GM12872 (cell line): ENCODE data around the gene KRT13.

ENCODE experiments used
- CTCF ChIP-seq: IDR thresholded peaks from 3 replicates; pipeline ENCODE4 v1.5.1; 2011; ENCODE audit warnings: low read depth, mild to moderate bottlenecking, low read length, moderate library complexity; ENCODE audit not compliant: insufficient read depth

The KRT13 gene

GRCh38 chr17:41492771-41493170 lies 12.6 kb downstream of the KRT13 start:
- no peak for TF ChIP-seq CTCF

GRCh38 chr17:41492351-41492750 lies 13.1 kb downstream of the KRT13 start:
- TF ChIP-seq CTCF = no peak

GRCh38 chr17:41491476-41491875 lies 13.9 kb downstream of the KRT13 start:
- no peak for TF ChIP-seq CTCF

GRCh38 chr17:41490000-41490990 lies 15.1 kb downstream of the KRT13 start:
- TF ChIP-seq CTCF = no peak

- TF ChIP-seq CTCF = no peak
These were observed 15.9 kb downstream of the KRT13 start, which contains the start of gene KRT36 for GRCh38 chr17:41489531-41489930. Gene KRT36 (minus strand): TSS chr17:41489910. CDS start chr17:41489864, 46 bp downstream.

- peak; percentile 79 for TF ChIP-seq CTCF
These were observed 18.4 kb downstream of the KRT13 start for GRCh38 chr17:41486809-41487530.

GRCh38 chr17:41486316-41486715 lies 19.1 kb downstream of the KRT13 start:
- no peak for TF ChIP-seq CTCF
